Endometrial microvascular endothelial cells (primary cell): Measurements from ENCODE around the gene PPP1R14D. TPM values are rescaled to one million over a fixed set of nuclear protein-coding genes. Genes with fewer than 3 reads are reported as not detected.

Source experiments
- in situ Hi-C: cut with HindIII; loops from 2 replicates; pipeline ENCODE4 v1.10.0; 2017; ENCODE audit warnings: low sequenced_read_pairs, low pct_unique_long_range_greater_than_20kb; ENCODE audit errors: inconsistent ontology term
- total RNA-seq: library from RNA; depleted of rRNA; stranded (reverse); fragments of >200 nt; gene quantifications from one replicate; pipeline ENCODE4 v1.2.3, GENCODE V29; 2015; ENCODE audit errors: inconsistent ontology term

The PPP1R14D gene
- total RNA-seq, 1 donor from 2014 or later: not detected

GRCh38 chr15:40769274-40770146, 59.0 kb downstream of the PPP1R14D start, which contains the start of gene C15orf62:
Gene C15orf62 (plus strand): TSS chr15:40769980. CDS start chr15:40770496, 516 bp downstream.
- in situ Hi-C loops: no loop called here

DNA sequence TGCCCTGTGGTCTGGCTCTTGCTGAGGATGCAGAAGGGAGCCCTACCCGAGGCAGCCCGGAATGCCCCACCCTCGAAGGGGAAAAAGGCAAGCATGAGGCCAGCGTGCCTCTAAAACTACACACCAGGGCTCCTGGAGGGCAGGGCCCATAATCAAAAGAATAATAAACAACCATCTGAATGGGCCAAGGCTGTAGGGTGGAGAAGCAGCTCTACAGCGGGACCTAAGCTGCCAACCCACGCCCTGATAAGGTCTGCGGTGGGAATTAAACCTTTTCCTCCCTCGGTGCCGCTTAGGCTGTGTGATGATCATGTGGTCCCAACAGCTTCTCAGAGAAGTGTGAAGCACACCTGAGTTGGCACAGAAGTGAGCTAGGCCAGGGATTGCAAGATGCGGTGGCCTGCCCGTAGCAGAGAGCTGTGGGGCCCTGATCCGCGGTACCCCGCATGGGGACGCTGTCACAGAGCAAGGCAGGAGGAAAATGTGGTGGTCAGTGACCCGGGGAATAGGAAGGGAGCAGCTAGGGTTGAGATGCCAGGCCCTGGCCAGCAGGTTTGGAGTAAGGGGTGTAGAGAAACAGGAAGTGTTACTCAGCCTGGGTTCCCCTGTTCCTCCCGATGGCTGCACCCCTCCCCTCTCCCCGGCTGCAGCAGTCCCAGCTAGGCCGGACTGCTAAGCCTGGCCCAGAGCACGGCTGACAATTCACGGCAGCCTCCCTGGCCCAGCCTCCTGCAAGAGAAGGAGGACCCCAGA, 59.8 kb downstream of the PPP1R14D start:
- in situ Hi-C loops: no loop called here

DNA sequence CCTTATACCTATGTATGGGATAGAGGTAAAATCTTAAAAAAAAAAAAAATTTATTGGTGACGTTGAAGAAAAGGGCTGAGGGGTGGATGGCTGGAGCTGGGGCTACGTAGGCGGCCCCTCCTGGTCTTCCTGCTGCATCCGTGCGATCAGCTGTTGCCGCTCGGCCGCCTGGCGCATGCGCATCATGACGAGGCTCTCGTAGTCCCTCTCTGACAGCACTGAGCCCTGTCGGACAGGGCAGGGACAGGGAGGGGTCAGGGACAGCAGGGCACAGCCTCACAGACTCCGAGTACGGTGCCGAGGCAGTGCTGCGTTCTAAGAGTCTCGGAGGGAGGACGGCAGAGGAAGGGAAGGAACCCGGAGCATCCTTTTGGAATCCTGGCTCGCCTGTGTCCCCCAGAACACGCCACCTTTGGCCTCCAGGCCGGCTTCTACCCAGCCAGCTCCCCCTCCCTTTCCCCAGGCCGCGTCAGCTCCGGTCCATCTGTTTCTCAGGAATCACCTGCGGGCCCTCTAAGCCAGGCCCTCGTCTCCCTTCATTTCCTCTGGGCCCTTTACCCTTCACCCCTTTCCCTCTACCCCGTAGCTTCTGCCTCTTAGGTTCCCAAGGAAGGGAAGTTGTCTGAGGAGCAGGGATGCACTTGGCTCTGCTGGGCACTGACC, 60.5 kb downstream of the PPP1R14D start:
- in situ Hi-C loops: no loop called here

DNA sequence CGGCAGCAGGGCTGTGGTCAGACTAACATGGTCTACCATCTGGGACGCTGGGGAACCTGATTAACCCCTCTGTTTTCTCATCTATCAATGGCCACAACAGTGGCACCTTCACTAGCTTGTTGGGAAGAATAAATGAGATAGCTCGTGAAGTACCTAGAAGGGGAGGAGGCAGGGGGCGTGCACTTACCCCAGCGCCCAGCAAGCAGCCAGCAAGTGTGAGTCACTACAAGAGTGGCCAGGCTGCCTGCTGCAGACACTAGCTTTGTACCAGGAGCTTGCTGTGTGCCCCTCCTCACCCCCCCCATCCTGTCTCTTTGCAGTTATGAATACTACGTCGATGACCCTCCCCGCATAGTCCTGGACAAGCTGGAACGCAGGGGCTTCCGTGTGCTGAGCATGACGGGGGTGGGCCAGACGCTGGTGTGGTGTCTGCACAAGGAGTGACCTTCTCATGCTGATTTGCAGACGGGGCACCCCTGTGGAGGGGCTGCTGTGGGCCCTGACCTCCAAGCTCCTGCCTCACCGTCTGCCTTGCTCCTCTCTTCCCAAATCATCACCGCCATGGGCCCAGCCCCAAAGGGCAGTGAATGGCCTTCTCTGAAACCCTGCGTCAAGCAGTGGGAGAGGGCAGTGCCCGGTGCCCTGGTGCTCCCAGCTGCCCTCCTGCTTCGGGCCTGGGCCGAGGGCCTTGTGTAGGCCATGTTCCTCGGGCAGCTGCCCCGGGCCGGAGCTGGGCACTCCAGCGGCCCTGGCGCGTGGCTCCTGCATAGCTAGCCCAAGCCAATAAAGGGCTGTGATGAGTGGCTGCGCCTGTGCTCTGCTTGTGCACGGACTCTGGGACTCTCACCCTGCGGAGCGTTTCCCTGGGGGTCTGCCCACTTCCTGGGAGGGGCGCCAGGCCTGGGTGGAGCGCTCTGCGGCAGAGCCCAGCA, 61.3 kb downstream of the PPP1R14D start:
- in situ Hi-C loops: no loop called here

GRCh38 chr15:40766194-40766815, 62.2 kb downstream of the PPP1R14D start:
- in situ Hi-C loops: no loop called here

Other genes with a start within 250 kb of the PPP1R14D start
- gene KNL1, start 234.5 kb downstream of the PPP1R14D start, total RNA-seq: 40.9 TPM
- 13.0 TPM for gene RAD51, start 133.5 kb downstream of the PPP1R14D start, total RNA-seq
- 35.8 TPM for gene RMDN3, start 73.5 kb downstream of the PPP1R14D start, total RNA-seq
- gene GCHFR, start 64.6 kb downstream of the PPP1R14D start, total RNA-seq: 6.8 TPM
- gene C15orf62, start 58.7 kb downstream of the PPP1R14D start, total RNA-seq: not detected
- gene ZFYVE19, start 21.6 kb downstream of the PPP1R14D start, total RNA-seq: 35.5 TPM
- gene DNAJC17, start 21.2 kb downstream of the PPP1R14D start, total RNA-seq: 47.3 TPM
- 0.93 TPM for gene SPINT1, start 15.3 kb upstream of the PPP1R14D start, total RNA-seq
- gene RHOV, start 45.5 kb upstream of the PPP1R14D start, total RNA-seq: not detected
- 52.5 TPM for gene VPS18, start 65.7 kb upstream of the PPP1R14D start, total RNA-seq
- gene DLL4, start 100.6 kb upstream of the PPP1R14D start, total RNA-seq: 9.0 TPM
- 3.4 TPM for gene CHAC1, start 124.8 kb upstream of the PPP1R14D start, total RNA-seq